GM23248 (cell line): Measurements from ENCODE around the gene SND1. TPM values are rescaled to one million over a fixed set of nuclear protein-coding genes. Genes with fewer than 3 reads are reported as not detected.

Experiments used
- DNase-seq: peaks from one replicate; pipeline ENCODE4 v3.0.0-alpha.2; 2015
- H2AFZ ChIP-seq: fragments of 200-600 bp; sonication (generic); 2 replicates; pipeline ENCODE4 v1.6.1; 2016; ENCODE audit warnings: antibody characterized with exemption
- H3F3A ChIP-seq: fragments of 200-600 bp; sonication (generic); 2 replicates; pipeline ENCODE4 v1.6.1; 2016; ENCODE audit warnings: mild to moderate bottlenecking, antibody characterized with exemption, mixed run types; ENCODE audit not compliant: insufficient read depth
- H3K27ac ChIP-seq: fragments of 200-600 bp; sonication (generic); 2 replicates; pipeline ENCODE4 v1.5.1; 2016; ENCODE audit warnings: mild to moderate bottlenecking
- H3K27me3 ChIP-seq: fragments of 200-600 bp; sonication (generic); replicated peaks from 2 replicates; pipeline ENCODE4 v1.6.1; 2016; ENCODE audit warnings: mild to moderate bottlenecking; ENCODE audit not compliant: insufficient read depth
- H3K36me3 ChIP-seq: fragments of 200-600 bp; sonication (generic); 2 replicates; pipeline ENCODE4 v1.6.1; 2016; ENCODE audit warnings: low read depth, mild to moderate bottlenecking
- H3K4me1 ChIP-seq: fragments of 200-600 bp; sonication (generic); 2 replicates; pipeline ENCODE4 v1.6.1; 2016; ENCODE audit warnings: mild to moderate bottlenecking; ENCODE audit not compliant: insufficient read depth
- H3K4me2 ChIP-seq: fragments of 200-600 bp; sonication (generic); one replicate; pipeline ENCODE4 v1.6.1; 2016; ENCODE audit warnings: mild to moderate bottlenecking; ENCODE audit not compliant: unreplicated experiment
- H3K4me3 ChIP-seq: fragments of 200-600 bp; sonication (generic); 2 replicates; pipeline ENCODE4 v1.5.1; 2016; ENCODE audit warnings: mild to moderate bottlenecking
- H3K79me2 ChIP-seq: fragments of 200-600 bp; sonication (generic); 2 replicates; pipeline ENCODE4 v1.6.1; 2016; ENCODE audit warnings: mild to moderate bottlenecking; ENCODE audit not compliant: insufficient read depth
- H3K9ac ChIP-seq: fragments of 200-600 bp; sonication (generic); 2 replicates; pipeline ENCODE4 v1.6.1; 2016; ENCODE audit warnings: mild to moderate bottlenecking
- H3K9me2 ChIP-seq: fragments of 200-600 bp; sonication (generic); 2 replicates; pipeline ENCODE4 v1.6.1; 2016; ENCODE audit warnings: mixed run types, mild to moderate bottlenecking, moderate library complexity; ENCODE audit not compliant: insufficient read depth
- H3K9me3 ChIP-seq: fragments of 200-600 bp; sonication (generic); one replicate; pipeline ENCODE4 v1.6.1; 2017; ENCODE audit warnings: low read depth
- H4K20me1 ChIP-seq: fragments of 200-600 bp; sonication (generic); 2 replicates; pipeline ENCODE4 v1.6.0; 2016; ENCODE audit not compliant: insufficient read depth
- EZH2 ChIP-seq: fragments of 200-600 bp; sonication (generic); IDR thresholded peaks from 2 replicates; pipeline ENCODE4 v1.6.1; 2018; ENCODE audit warnings: antibody characterized with exemption, mild to moderate bottlenecking; ENCODE audit not compliant: insufficient read depth, poor library complexity, severe bottlenecking
- EZH2phosphoT487 ChIP-seq: fragments of 200-600 bp; sonication (generic); IDR thresholded peaks from 2 replicates; pipeline ENCODE4 v1.6.1; 2018; ENCODE audit warnings: antibody characterized with exemption, moderate library complexity, mild to moderate bottlenecking, low read depth; ENCODE audit not compliant: insufficient read depth
- WGBS, 2 experiments: methylation state at CpG; one replicate each; pipeline ENCODE4 v1.1.6; 2015 to 2017; ENCODE audit warnings: low lambda C conversion rate in 2 of 2, low coverage in 1 of 2; ENCODE audit errors: missing lambda C conversion rate in 2 of 2; 5-methylcytosine and 5-hydroxymethylcytosine counted together
- in situ Hi-C: fragments of 300-500 bp; cut with MboI; formaldehyde crosslinking; loops from 2 replicates; pipeline ENCODE4 v1.15.0; 2020
- polyA plus RNA-seq: library from polyadenylated mRNA; unstranded; fragments of >200 nt; fragmentation: Nextera tagmentation; extraction: Ambion mirVana; gene quantifications from 2 replicates; pipeline ENCODE4 v1.2.1, GENCODE V29; 2016
- total RNA-seq: library from RNA; depleted of rRNA; stranded (reverse); fragments of >200 nt; shearing (Covaris generic); gene quantifications from 2 replicates; pipeline ENCODE4 v1.2.3, GENCODE V29; 2014

The SND1 gene
- total and polyA plus RNA-seq, 2 experiments from 2014 or later, result 128 to 184 TPM

DNA sequence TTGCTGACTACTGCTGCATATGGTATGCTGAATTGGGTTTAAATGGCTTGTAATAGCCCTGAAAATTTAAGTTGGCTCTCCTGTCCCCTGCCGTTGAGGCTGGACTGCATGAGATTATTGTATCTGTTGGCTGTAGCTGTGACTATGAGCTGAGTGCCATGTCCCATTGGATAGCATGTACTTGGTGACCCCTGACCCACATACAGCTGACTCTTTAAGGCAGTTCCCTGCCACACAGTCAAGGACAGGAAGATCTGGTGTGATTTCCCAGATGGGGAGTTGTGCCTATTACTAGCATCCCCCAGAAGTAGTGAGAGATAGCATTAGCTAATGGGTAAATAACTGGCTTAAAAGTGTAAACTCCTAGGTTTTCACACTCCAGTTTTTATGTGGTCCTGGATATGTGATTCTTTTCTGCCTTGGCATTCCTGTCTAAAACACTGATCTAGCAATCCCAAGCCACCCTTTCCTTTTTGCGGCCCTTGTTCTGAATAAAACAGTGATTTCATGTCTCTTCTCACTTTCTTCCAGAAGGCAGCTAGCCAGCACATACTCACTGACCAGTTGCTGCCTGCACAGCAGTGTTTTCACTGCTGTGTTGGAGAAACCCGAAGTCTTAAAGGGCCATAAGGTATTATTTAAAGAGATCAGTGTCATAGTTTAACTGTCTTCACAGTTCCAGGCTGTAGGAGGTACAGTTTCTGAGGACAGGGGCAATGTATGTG lies 343.3 kb downstream of the SND1 start:
- peak overlapping the region; percentile 7; the same call in 1 of the 2 replicates for H3K9ac ChIP-seq
- in situ Hi-C loops, result no loop called here
- no peak overlapping the region; the same call in 1 of the 2 replicates for H3K27ac ChIP-seq
- H2AFZ ChIP-seq, result no peak overlapping the region
- TF ChIP-seq EZH2phosphoT487 (no peak), EZH2 (no peak)
- peaks cover 5% of the 10 kb centered on the region; the same call in 1 of the 2 replicates for H4K20me1 ChIP-seq
- H3K9me3 ChIP-seq, result no peaks in the 10 kb centered on the region
- H3K4me1 ChIP-seq, result peaks cover 21% of the 10 kb centered on the region; the same call in 1 of the 2 replicates
- DNase-seq, result peak; percentile 64
- peak overlapping the region; percentile 10 for H3K4me2 ChIP-seq
- H3K36me3 ChIP-seq, result no peaks in the 10 kb centered on the region
- H3K4me3 ChIP-seq, result no peak overlapping the region
- WGBS, 2 experiments, result 16 to 20% methylated on average over 3 of the region's 3 CpGs
- H3K9me2 ChIP-seq, result no peaks in the 10 kb centered on the region
- H3F3A ChIP-seq, result no peaks in the 10 kb centered on the region
- no peaks in the 10 kb centered on the region for H3K27me3 ChIP-seq
- peaks cover 42% of the 10 kb centered on the region for H3K79me2 ChIP-seq

DNA sequence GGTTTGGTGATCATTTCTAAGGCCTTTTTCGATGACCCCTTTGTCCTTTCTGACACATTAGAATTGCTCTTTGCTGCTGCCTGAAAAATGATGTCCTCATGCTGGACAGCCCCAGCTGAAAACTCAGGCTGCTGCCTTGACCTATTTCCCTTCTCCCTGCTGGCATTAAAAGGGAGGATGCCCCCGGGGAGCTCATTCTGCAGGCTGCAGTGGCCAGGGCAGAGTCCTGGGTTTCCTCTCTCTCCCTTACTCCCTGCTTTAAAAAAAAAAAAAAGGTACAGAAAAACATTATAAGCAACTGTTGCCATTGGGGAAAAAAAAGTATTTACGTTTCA lies 343.9 kb downstream of the SND1 start:
- H3K27ac ChIP-seq, result no peak overlapping the region; the same call in 1 of the 2 replicates
- H3K9ac ChIP-seq, result peak overlapping the region; percentile 7; the same call in 1 of the 2 replicates
- no peak for TF ChIP-seq EZH2
- no peak for TF ChIP-seq EZH2phosphoT487

GRCh38 chr7:127996253-127997071 lies 344.5 kb downstream of the SND1 start:
- Histone ChIP-seq H3K36me3 (no peaks in the 10 kb centered on the region), H3F3A (no peaks in the 10 kb centered on the region), H3K9ac (0 out of 2 replicates have a peak overlapping the region, but pooled peaks have one; percentile 7), H3K9me3 (no peaks in the 10 kb centered on the region), H2AFZ (no peak overlapping the region), H4K20me1 (peaks cover 5% of the 10 kb centered on the region), H3K27me3 (no peaks in the 10 kb centered on the region), H3K79me2 (peaks cover 45% of the 10 kb centered on the region), H3K4me1 (peaks cover 21% of the 10 kb centered on the region; the same call in 1 of the 2 replicates), H3K9me2 (no peaks in the 10 kb centered on the region), H3K4me2 (no peak overlapping the region), H3K4me3 (no peak overlapping the region), H3K27ac (no peak overlapping the region)
- in situ Hi-C loops, result no loop called here
- WGBS, 2 experiments, result 97% methylated on average over 11 of the region's 11 CpGs
- DNase-seq, result no peak
- TF ChIP-seq EZH2, result no peak
- TF ChIP-seq EZH2phosphoT487, result no peak

More for the DNA sequence above, 343.9 kb downstream of the SND1 start:
- H4K20me1 ChIP-seq, result peaks cover 5% of the 10 kb centered on the region; the same call in 1 of the 2 replicates
- DNase-seq, result no peak
- H3K4me3 ChIP-seq, result no peak overlapping the region
- H3K4me2 ChIP-seq, result peak overlapping the region; percentile 10
- H3K79me2 ChIP-seq, result peaks cover 45% of the 10 kb centered on the region
- H2AFZ ChIP-seq, result no peak overlapping the region
- no peaks in the 10 kb centered on the region for H3K27me3 ChIP-seq
- WGBS, 2 experiments, result 58 to 64% methylated on average over 3 of the region's 3 CpGs
- peaks cover 21% of the 10 kb centered on the region; the same call in 1 of the 2 replicates for H3K4me1 ChIP-seq
- no peaks in the 10 kb centered on the region for H3K36me3 ChIP-seq
- no peaks in the 10 kb centered on the region for H3F3A ChIP-seq
- no peaks in the 10 kb centered on the region for H3K9me3 ChIP-seq
- in situ Hi-C loops, result no loop called here
- no peaks in the 10 kb centered on the region for H3K9me2 ChIP-seq

DNA sequence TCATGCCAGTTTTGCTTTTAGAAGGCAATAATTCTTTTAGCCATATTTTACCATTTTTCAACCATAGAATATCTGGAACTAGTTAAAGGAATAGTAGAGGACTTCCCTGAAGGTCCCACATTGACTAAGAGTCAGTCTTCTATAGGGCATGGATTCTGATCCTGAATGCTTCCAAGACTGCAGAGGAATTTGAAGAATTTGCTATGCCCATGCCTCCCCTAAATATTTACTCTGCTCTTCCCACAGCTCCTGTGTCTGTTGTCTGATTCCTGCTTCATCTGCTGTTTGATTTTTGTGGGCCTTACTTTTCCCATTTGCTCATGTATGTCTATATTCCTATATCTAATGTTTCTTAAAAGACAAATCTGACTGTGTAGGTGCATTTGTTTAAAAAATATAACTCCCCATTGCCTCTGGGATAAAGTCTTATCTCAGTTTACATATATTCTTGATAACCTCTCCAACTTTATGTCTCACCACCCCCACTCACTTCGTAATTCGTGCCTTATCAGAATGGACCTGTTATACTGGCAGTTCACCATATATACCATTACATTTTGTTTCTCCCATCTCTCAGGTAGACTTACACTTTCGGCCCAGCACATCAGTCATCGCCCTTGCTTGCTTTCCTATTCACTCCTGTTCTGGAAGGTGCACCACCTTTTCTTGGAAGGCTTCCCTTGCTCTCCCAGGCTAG lies 345.4 kb downstream of the SND1 start:
- peaks cover 21% of the 10 kb centered on the region; the same call in 1 of the 2 replicates for H3K4me1 ChIP-seq
- H3K27me3 ChIP-seq, result no peaks in the 10 kb centered on the region
- H3K79me2 ChIP-seq, result peaks cover 46% of the 10 kb centered on the region
- no peak overlapping the region for H3K27ac ChIP-seq
- H3K4me2 ChIP-seq, result no peak overlapping the region
- no peaks in the 10 kb centered on the region for H3K9me3 ChIP-seq
- no peaks in the 10 kb centered on the region for H3K9me2 ChIP-seq
- in situ Hi-C loops, result no loop called here
- no peaks in the 10 kb centered on the region for H3F3A ChIP-seq
- no peak overlapping the region for H3K4me3 ChIP-seq
- DNase-seq, result peak; percentile 12
- H2AFZ ChIP-seq, result no peak overlapping the region
- no peak for TF ChIP-seq EZH2phosphoT487
- no peak for TF ChIP-seq EZH2
- peaks cover 5% of the 10 kb centered on the region for H4K20me1 ChIP-seq
- H3K9ac ChIP-seq, result no peak overlapping the region
- no peaks in the 10 kb centered on the region for H3K36me3 ChIP-seq
- WGBS, 2 experiments, result 93 to 98% methylated on average over 4 of the region's 4 CpGs
